HG03575 (cell line): ENCODE results near the gene MRAS.
"Not testable (repeated sequence)": the region's sequence is repeated elsewhere in the genome, so short reads cannot be mapped to it uniquely, and the experiment has no call there.

Experiments
- ATAC-seq: cut with Tn5 transposase; IDR thresholded peaks from one replicate; pipeline ENCODE4 v1.9.1; 2021; ENCODE audit not compliant: unreplicated experiment, insufficient number of reproducible peaks, low FRiP score; ENCODE audit errors: extremely low read depth

The MRAS gene

GRCh38 chr3:138452436-138452835 is 104.1 kb downstream of the MRAS start:
- ATAC-seq: no peak

DNA sequence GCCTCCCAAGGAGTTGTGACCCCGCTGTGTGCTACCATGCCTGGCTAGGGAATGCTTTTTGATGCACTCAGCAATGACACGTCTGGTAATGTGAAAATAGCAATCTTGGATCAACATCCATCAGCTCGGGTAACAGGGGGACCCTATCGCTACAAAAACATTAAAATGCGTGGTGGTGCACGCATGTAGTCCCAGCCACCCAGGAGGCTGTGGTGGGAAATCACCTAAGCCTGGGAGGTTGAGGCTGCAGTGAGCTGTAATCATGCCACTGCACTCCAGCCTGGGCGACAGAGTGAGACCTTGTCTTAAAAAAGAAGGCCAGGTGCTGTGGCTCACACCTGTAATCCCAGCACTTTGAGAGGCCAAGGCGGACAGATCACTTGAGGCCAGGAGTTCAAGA is 105.6 kb downstream of the MRAS start:
- not testable (repeated sequence) for ATAC-seq
